Mammary epithelial cell (primary cell): ENCODE measurements around the gene ECI2.

Experiments
- EZH2 ChIP-seq: IDR thresholded peaks from 2 replicates; pipeline ENCODE4 v1.6.1; 2012; ENCODE audit warnings: low read length, inconsistent platforms, borderline replicate concordance
- TF ChIP-seq, protein P1 (sequence below), 2 donors: IDR thresholded peaks in 1 of 2; conservative IDR thresholded peaks in 1 of 2; 2 replicates each; pipeline ENCODE4 v1.5.1; 2011 to 2012; ENCODE audit warnings: inconsistent platforms in 2 of 2, low read length in 2 of 2, mild to moderate bottlenecking in 2 of 2, control low read depth in 1 of 2, low read depth in 1 of 2; ENCODE audit not compliant: insufficient read depth in 1 of 2; ENCODE audit errors: extremely low read depth in 1 of 2

DNA sequence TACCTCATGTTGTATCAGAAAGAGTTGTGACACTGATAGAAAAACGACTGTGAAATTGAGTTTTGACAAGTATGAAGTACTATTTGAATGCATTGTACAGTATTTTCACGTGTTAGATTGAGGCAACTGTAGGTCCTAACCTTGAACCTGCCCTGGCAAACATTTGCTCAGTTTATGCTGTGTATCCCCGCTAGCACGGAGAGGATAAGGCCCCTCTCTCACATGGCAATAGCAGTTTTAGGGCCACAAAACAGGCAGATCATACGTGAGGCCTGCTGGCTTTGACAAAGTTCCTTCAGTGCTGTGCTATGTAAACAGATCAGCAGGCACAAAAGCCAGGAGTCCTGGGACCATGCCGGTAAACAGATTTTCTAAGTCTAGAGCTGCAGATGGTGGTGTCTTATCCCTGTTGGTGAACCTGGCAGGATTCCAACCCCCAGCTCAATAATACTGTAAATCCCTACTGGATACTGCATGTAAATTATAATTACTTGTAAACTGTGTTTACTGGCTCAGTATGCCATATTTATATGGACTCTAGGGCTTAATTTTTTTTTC, 32.6 kb downstream of the ECI2 start:
- TF ChIP-seq, protein P1, sequence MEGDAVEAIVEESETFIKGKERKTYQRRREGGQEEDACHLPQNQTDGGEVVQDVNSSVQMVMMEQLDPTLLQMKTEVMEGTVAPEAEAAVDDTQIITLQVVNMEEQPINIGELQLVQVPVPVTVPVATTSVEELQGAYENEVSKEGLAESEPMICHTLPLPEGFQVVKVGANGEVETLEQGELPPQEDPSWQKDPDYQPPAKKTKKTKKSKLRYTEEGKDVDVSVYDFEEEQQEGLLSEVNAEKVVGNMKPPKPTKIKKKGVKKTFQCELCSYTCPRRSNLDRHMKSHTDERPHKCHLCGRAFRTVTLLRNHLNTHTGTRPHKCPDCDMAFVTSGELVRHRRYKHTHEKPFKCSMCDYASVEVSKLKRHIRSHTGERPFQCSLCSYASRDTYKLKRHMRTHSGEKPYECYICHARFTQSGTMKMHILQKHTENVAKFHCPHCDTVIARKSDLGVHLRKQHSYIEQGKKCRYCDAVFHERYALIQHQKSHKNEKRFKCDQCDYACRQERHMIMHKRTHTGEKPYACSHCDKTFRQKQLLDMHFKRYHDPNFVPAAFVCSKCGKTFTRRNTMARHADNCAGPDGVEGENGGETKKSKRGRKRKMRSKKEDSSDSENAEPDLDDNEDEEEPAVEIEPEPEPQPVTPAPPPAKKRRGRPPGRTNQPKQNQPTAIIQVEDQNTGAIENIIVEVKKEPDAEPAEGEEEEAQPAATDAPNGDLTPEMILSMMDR (conservative IDR thresholded peaks at IDR 0.05 in 1 of 2, IDR thresholded peaks at IDR 0.05 in 1 of 2; ENCODE audit: extremely low read depth in 1 of 2, insufficient read depth in 1 of 2, low read depth in 1 of 2, low read length in 2 of 2), result no peak
- TF ChIP-seq EZH2, result no peak
